ENCODE measurements around the gene CHRDL2.

DNA sequence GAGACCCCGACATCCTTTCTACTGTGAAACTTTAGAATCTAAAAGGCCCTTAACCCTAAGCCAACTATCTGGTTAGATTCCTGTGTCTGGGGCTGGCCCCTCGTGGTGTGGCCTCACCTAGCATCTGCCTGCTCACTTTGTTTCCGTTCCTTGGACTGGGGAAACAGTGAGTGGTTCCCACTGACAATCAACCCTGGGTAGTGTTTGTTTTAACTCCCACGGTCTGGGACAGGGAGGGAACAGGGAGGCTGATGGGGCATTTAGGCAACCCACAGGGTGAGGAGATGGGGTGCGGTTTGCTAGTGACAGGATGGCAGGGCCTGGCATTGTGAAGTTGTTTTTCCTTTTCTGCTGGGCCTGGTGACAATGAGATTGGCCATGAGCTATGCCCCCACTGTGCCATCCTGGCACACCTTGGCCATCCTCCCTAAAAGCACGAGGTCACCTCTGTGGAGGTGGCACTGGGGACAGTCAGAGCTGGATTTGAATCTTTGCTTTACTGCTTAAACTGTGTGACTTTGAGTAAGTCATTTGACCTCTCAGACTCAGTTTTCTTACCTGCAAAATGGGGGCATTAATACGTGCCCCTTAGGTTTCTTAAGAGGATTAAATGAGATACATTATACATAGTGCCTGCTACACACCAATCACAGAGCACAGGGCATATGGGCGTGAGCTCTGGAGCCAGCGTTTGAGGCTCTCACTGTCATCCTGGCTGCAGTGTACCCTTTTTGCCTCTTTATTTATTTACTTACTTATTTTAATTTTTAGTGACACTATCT is 31.4 kb downstream of the CHRDL2 start:
- TF ChIP-seq POLR2AphosphoS5 (IDR thresholded peaks at IDR 0.05; ENCODE audit: borderline replicate concordance, low read depth, low read length), result no peak
- no peak for TF ChIP-seq EZH2 (IDR thresholded peaks at IDR 0.05)
- no peak for TF ChIP-seq FOXP2 (optimal IDR thresholded peaks at IDR 0.05; ENCODE audit: control extremely low read depth, extremely low read length, insufficient read depth)
